ENCODE data around the gene AFDN. TPM values are rescaled to one million over a fixed set of nuclear protein-coding genes. Genes with fewer than 3 reads are reported as not detected.

The AFDN gene
- total and polyA plus RNA-seq, 2 of the 8 experiments (the other 6 are each of a cell fraction or from before 2014, with no cell fraction given): 53.4 to 192 TPM

GRCh38 chr6:167995302-167995701, 168.6 kb downstream of the AFDN start:
- FAIRE-seq: no peak
- H3K79me1 ChIP-seq (ENCODE audit: low read depth, low read length): no peaks in the 10 kb centered on the region; the same call in 1 of the 2 replicates
- H2BK15ac ChIP-seq (ENCODE audit: low read length): no peak overlapping the region
- no peak overlapping the region for H4K91ac ChIP-seq (replicated peaks; ENCODE audit: insufficient read length, low read length)
- no peak overlapping the region for H3K23ac ChIP-seq (ENCODE audit: insufficient read length)
- no peaks in the 10 kb centered on the region for H3K27me3 ChIP-seq (replicated peaks in 1 of 4; ENCODE audit: control insufficient read depth in 3 of 4, extremely low read depth in 1 of 4, insufficient read depth in 3 of 4, low read length in 3 of 4)
- H3K79me2 ChIP-seq (ENCODE audit: control insufficient read depth in 1 of 2, insufficient read depth in 2 of 2, low read length in 2 of 2): no peaks in the 10 kb centered on the region
- no peak overlapping the region for H4K5ac ChIP-seq (ENCODE audit: insufficient read length, low read depth, low read length)
- no peaks in the 10 kb centered on the region for H3K23me2 ChIP-seq (ENCODE audit: low read depth, low read length)
- no peak overlapping the region for H3K4me3 ChIP-seq (ENCODE audit: extremely low read depth in 1 of 4, insufficient read depth in 2 of 4, low read depth in 3 of 4, low read length in 4 of 4)
- no peaks in the 10 kb centered on the region; a peak in 1 of 4 replicates for H3K9me3 ChIP-seq (ENCODE audit: insufficient read depth in 2 of 2, low read depth in 1 of 2, low read length in 1 of 2)
- no peak overlapping the region for H2BK20ac ChIP-seq (ENCODE audit: low read length)
- 0 out of 2 replicates have a peak overlapping the region, but pooled peaks have one; percentile 87 for H2BK12ac ChIP-seq (ENCODE audit: low read depth, low read length)
- ChIA-PET POLR2A (ENCODE audit: partially characterized antibody) (interaction anchor here (0.8 kb wide), 1 partner anchor 8 kb away, joined by 3 read pairs; no protein-coding TSS in a partner anchor), CTCF (ENCODE audit: partially characterized antibody) (interaction anchor here (1.0 to 2.6 kb wide), 10 partner anchors 12 to 76 kb away, joined by 3 to 11 read pairs (median 4); no protein-coding TSS in a partner anchor)
- H3K36me3 ChIP-seq (ENCODE audit: control insufficient read depth in 2 of 4, insufficient read depth in 4 of 4, low read length in 3 of 4): no peaks in the 10 kb centered on the region
- no peak overlapping the region; the same call in 1 of the 2 replicates for H3K27ac ChIP-seq (ENCODE audit: low read depth, low read length)
- H2BK5ac ChIP-seq (ENCODE audit: low read depth, low read length): no peak overlapping the region
- 84% methylated on average over 11 of the region's 12 CpGs; no CpG with 5 or more reads in 1 of the 2 experiments for WGBS, 2 experiments (ENCODE audit: extremely low coverage in 1 of 2, insufficient coverage in 1 of 2, insufficient read length in 1 of 2, insufficient replicate concordance in 2 of 2, low coverage in 1 of 2, low lambda C conversion rate in 2 of 2, missing lambda C conversion rate in 1 of 2)
- no peak overlapping the region for H4K8ac ChIP-seq (ENCODE audit: extremely low read depth, insufficient read depth, low read length)
- H3K4ac ChIP-seq (replicated peaks; ENCODE audit: insufficient read length, low read depth, low read length): no peak overlapping the region
- H3K4me2 ChIP-seq (ENCODE audit: insufficient read depth in 1 of 2, low read depth in 2 of 2, low read length in 2 of 2): no peak overlapping the region
- H3K14ac ChIP-seq (ENCODE audit: insufficient read length): no peak overlapping the region
- no peak overlapping the region for H2AFZ ChIP-seq (ENCODE audit: low read length)
- peak overlapping the region; percentile 38 for H3K18ac ChIP-seq (ENCODE audit: extremely low read depth, low read length)
- peaks cover 0 to 13% (median 3%) of the 10 kb centered on the region in 4 experiments; a peak in 6 of 7 replicates for H3K4me1 ChIP-seq (replicated peaks in 1 of 4; ENCODE audit: control insufficient read depth in 3 of 4, insufficient read depth in 4 of 4, low read length in 3 of 4)
- no peak overlapping the region for H3K9ac ChIP-seq (replicated peaks in 1 of 4; ENCODE audit: extremely low read depth in 1 of 4, low read depth in 3 of 4, low read length in 3 of 4)
- peak in 1 of 2 experiments; percentile 45 for DNase-seq (ENCODE audit: low read depth in 1 of 2, low spot score in 2 of 2)
- H2BK120ac ChIP-seq (replicated peaks; ENCODE audit: low read depth, low read length): no peak overlapping the region
- TF ChIP-seq EGR1 (IDR thresholded peaks at IDR 0.05; ENCODE audit: borderline replicate concordance, low read depth, low read length): no peak
- no peaks in the 10 kb centered on the region for H4K20me1 ChIP-seq (replicated peaks in 1 of 2; ENCODE audit: control insufficient read depth in 1 of 2, insufficient read depth in 2 of 2, low read length in 2 of 2)
- no peak overlapping the region for H2AK5ac ChIP-seq (ENCODE audit: low read depth, low read length)
- H3K56ac ChIP-seq (replicated peaks; ENCODE audit: insufficient read length, low read depth, low read length): no peak overlapping the region

Measured in H1 (cell line).